HG02938 (cell line): Measurements from ENCODE around the gene WNT9B.
A peak's percentile ranks its signal among the peaks of the same experiment; 100 is the strongest.
"Not testable (repeated sequence)": the region's sequence is repeated elsewhere in the genome, so short reads cannot be mapped to it uniquely, and the experiment has no call there.

ENCODE experiments used
- ATAC-seq: cut with Tn5 transposase; IDR thresholded peaks from one replicate; pipeline ENCODE4 v1.9.1; 2021; ENCODE audit warnings: mild to moderate bottlenecking, moderate library complexity; ENCODE audit not compliant: unreplicated experiment

The WNT9B gene

DNA sequence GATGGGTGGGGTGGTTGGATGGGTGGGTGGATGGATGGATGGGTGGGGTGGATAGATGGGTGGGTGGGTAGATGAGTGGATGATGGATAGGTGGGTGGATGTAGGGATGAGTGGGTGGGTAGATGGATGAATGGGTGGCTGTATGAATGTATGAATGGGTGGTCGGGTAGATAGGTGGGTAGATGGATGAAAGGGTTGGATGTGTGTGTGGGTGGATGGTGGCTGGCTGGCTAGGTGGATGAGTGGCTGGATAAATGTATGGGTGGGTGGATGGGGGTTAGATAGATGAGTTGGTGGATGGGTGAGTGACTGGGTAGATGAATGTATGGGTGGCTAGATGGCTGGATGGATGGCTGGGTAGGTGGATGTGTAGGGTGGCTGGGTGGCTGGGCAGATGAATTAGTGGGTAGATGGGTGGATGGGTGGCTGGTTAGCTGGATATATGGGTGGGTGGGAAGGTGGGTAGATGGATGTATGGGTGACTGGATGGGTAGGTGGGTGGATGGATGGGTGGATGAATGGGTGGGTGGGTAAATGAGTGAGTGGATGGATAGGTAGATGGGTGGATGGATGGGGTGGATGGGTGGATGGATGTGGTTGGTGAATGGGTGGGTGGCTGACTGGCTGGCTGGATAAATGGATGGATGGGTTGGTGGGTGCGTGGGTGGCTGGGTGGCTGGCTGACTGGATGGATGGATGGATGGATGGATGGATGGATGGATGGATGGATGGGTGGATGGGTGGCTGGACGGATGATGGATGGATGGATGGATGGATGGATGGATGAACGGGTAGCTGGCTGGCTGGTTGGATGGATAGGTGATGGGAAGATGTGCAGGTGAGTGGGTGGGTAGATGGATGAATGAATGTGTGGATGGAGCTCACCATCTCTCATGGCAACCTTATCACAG lies 52.6 kb downstream of the WNT9B start:
- no peak for ATAC-seq

DNA sequence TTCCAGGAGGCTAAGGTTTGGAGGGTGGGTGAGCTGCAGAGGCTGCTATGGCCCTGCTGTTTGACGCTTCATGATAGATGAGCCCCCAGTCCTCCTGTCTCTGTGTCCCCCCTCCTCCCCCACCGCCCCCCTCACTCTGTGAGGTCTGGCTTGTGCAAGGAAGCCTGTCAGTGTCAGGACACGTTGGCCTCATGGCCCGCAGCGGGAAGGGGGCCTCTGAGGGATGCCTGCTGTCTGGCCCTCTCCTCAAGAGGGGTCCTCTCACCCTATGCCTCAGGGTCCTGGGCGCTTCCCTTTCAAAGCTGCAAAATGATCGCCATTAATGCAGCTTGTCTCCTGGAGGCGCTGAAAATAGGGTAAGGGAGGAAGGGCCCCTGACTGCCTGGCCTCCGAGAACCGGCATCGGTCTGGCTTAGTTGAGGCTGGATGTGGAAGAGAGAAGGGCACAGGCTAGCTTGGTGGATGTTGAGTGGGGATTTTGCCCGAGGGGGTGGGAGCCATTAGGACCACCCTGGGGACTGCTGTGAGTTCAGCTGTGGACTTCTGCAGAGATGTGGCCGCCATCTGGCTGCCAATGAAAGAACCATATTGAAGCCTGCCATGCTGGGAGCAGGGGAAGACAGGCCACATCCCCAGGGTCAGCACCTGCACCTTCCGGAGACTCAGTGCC lies 56.8 kb downstream of the WNT9B start:
- no peak for ATAC-seq

DNA sequence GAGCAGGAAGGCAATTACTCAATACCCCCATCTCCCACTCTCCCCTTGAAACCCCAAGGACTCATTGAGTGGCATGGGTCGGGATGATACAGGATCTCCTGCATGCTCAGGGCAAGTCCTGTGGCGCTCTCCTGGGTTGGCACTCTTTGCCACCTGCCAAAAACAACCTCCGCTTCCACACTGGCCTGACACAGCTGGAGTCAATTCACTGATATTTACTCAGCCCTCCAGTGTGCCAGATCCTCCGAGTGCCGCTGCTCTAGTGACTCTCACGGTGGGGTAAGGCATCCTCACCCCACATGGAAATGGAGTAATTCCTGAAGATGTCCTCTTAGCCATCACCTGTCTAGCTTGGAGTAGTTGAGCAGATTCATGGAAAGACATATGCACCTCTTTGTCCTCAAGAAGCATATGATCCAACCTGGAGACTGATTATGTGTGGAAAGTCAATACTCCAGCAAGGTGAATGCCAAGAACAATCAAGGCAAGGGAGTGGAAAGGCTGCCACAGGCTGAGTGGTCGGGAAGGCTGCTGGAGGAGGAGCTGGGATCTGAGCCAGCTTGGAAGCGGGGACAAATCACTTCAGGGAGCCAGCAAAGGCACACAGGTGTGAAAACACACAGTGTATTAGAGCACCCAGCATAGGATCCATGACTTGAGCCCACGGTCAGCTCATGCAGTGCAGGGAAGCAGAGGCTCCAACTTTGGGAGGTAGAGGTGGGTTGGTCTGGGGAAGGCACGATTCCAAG lies 59.0 kb downstream of the WNT9B start:
- ATAC-seq = no peak

- no peak for ATAC-seq
These were observed 59.9 kb downstream of the WNT9B start for GRCh38 chr17:46911311-46911710.

DNA sequence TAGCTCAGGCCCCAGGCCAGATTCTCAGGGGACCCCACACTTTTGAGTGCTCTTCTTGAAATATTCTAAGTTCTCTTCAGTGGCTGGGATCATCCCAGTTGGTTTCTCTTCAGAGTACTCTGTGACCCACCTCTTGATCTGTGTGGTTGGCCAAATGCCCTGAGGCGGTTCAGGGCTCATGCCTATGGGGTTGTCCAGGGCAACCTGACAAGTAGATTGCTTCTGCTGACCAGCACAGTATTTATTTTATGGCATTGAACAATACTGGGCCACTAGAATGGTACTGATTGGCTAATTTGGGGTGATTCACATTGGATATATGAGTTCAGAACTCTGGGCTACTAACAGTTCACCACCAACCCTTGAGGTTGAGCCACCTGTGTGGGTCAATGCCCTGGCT lies 64.2 kb downstream of the WNT9B start:
- no peak for ATAC-seq

- ATAC-seq = no peak
These were observed 64.8 kb downstream of the WNT9B start for GRCh38 chr17:46916211-46916610.

- no peak for ATAC-seq
These were observed 65.2 kb downstream of the WNT9B start for GRCh38 chr17:46916623-46917022.

DNA sequence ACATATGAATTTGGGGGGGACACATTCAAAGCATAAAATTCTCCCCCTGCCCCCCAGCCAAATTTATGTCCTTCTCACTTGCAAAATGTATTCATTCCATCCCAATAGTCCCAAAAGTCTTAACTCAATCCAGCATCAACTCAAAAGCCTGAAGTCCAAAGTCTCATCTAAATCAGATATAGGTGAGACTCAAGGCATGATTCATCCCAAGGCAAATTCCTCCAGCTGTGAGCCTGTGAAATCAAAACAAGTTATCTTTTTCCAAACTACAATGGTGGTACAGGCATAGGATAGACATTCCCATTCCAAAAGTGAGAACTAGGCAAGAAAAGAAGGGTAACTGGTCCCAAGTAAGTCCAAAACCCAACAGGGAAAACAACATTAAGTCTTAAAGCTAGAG lies 65.7 kb downstream of the WNT9B start:
- ATAC-seq = no peak

DNA sequence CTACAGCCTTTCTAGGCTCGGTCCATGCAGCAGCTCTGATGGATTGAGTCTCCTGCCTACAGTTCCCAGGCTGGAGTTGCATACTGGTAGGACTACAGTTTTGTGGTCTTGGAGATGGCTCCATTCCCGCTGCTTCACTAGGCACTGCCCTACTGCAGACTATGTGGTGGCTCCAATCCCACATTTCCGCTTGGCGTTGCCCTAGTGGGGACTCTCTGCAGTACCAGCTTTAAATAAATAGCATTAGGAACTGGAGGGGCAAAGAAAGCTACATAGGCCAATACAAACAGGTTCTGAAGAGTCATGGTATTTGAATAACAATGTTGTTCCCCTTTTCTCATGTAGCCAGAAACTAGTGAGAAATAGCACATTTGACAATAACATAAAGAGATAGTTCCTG lies 66.1 kb downstream of the WNT9B start:
- ATAC-seq = no peak

DNA sequence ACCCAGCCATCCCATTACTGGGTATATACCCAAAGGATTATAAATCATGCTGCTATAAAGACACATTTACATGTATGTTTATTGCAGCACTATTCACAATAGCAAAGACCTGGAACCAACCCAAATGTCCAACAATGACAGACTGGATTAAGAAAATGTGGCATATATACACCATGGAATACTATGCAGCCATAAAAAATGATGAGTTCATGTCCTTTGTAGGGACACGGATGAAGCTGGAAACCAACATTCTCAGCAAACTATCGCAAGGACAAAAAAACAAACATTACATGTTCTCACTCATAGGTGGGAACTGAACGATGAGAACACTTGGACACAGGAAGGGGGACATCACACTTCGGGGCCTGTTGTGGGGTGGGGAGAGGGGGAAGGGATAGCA lies 70.6 kb downstream of the WNT9B start:
- not testable (repeated sequence) for ATAC-seq

DNA sequence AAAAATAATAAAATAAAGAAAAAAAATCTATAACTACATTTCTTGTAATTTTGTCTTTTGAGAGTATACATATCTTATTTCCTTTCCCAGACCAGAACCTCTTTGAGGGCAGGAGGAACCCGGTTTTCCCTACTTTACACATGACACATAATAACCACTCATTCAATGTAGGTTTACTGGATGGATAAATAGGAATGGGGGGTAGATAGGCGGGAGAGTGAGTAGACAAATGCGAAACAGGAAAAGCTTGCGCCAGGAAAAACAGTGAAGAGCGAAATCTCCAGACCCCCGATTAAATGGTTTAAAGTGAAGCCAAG lies 71.1 kb downstream of the WNT9B start:
- no peak for ATAC-seq

- peak; percentile 80 for ATAC-seq
These were observed 71.6 kb downstream of the WNT9B start, which contains the start of gene GOSR2 for GRCh38 chr17:46922804-46923635. GOSR2 (plus strand) TSS chr17:46923160; CDS start chr17:46923193, 33 bp downstream.

GRCh38 chr17:46925185-46925868 lies 73.9 kb downstream of the WNT9B start:
- ATAC-seq = no peak

- ATAC-seq = no peak
These were observed 77.3 kb downstream of the WNT9B start for GRCh38 chr17:46928467-46929261.

DNA sequence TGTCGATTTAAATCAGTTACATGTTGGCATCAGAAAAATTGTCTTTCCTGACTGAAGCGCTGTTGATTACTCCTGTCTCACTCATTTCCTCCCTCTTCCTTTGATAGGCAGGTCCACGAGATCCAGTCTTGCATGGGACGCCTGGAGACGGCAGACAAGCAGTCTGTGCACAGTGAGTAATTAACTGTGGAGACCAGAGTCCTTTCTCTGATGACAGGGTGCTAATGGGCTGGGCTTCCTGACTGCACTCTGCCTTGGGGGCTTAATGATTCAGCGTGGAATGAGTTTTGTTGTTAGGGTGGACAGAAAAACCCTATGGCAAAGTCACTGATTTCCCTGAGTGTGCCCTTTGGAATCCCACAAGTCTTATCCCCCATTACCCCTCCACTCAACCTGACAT lies 78.0 kb downstream of the WNT9B start:
- no peak for ATAC-seq

GRCh38 chr17:46930051-46930450 lies 78.7 kb downstream of the WNT9B start:
- ATAC-seq = no peak

GRCh38 chr17:46931596-46931995 lies 80.2 kb downstream of the WNT9B start:
- no peak for ATAC-seq

- no peak for ATAC-seq
These were observed 84.4 kb downstream of the WNT9B start for GRCh38 chr17:46935658-46936266.
